HEK293 (cell line): ENCODE measurements around the gene POLR1D.

Source experiments
- GFI1B ChIP-seq: fragments of 450-650 bp; formaldehyde crosslinking; IDR thresholded peaks from 2 replicates; pipeline ENCODE4 v1.5.1; 2016; ENCODE audit warnings: missing biosample characterization, missing genetic modification characterization
- GLIS2 ChIP-seq: fragments of 450-650 bp; formaldehyde crosslinking; IDR thresholded peaks from 2 replicates; pipeline ENCODE4 v1.5.1; 2016; ENCODE audit warnings: missing biosample characterization, missing genetic modification characterization
- HOXD13 ChIP-seq: sonication (generic); formaldehyde crosslinking; IDR thresholded peaks from 2 replicates; pipeline ENCODE4 v1.8.0; 2022; ENCODE audit warnings: missing genetic modification reagents, borderline replicate concordance
- KLF10 ChIP-seq: fragments of 450-650 bp; IDR thresholded peaks from 2 replicates; pipeline ENCODE4 v1.5.1; 2018; ENCODE audit warnings: missing biosample characterization, mild to moderate bottlenecking, missing genetic modification characterization
- OSR2 ChIP-seq: fragments of 450-650 bp; formaldehyde crosslinking; IDR thresholded peaks from 2 replicates; pipeline ENCODE4 v1.5.1; 2016; ENCODE audit warnings: missing biosample characterization, missing genetic modification characterization
- SALL2 ChIP-seq: fragments of 450-650 bp; formaldehyde crosslinking; IDR thresholded peaks from 2 replicates; pipeline ENCODE4 v1.5.0; 2017; ENCODE audit warnings: missing biosample characterization, mild to moderate bottlenecking, missing genetic modification characterization, borderline replicate concordance
- SP3 ChIP-seq: fragments of 450-650 bp; formaldehyde crosslinking; IDR thresholded peaks from 2 replicates; pipeline ENCODE4 v1.5.1; 2016; ENCODE audit warnings: missing biosample characterization, missing genetic modification characterization
- TRIM28 ChIP-seq: IDR thresholded peaks from 2 replicates; pipeline ENCODE4 v1.6.1; 2011; ENCODE audit warnings: low read length, control low read depth, borderline replicate concordance
- WT1 ChIP-seq: fragments of 450-650 bp; formaldehyde crosslinking; IDR thresholded peaks from 2 replicates; pipeline ENCODE4 v1.5.1; 2016; ENCODE audit warnings: missing biosample characterization, missing genetic modification characterization
- YY1 ChIP-seq: fragments of 450-650 bp; formaldehyde crosslinking; IDR thresholded peaks from 2 replicates; pipeline ENCODE4 v1.5.1; 2018; ENCODE audit warnings: missing biosample characterization, missing genetic modification characterization
- ZBTB8A ChIP-seq: fragments of 450-650 bp; formaldehyde crosslinking; IDR thresholded peaks from 2 replicates; pipeline ENCODE4 v1.5.1; 2016; ENCODE audit warnings: missing biosample characterization, missing genetic modification characterization
- ZEB2 ChIP-seq: fragments of 450-650 bp; formaldehyde crosslinking; IDR thresholded peaks from 2 replicates; pipeline ENCODE4 v1.5.1; 2016; ENCODE audit warnings: missing biosample characterization, missing genetic modification characterization
- ZNF10 ChIP-seq: fragments of 450-650 bp; formaldehyde crosslinking; IDR thresholded peaks from 2 replicates; pipeline ENCODE4 v1.5.1; 2017; ENCODE audit warnings: missing biosample characterization, missing genetic modification characterization
- ZNF211 ChIP-seq: fragments of 450-650 bp; formaldehyde crosslinking; IDR thresholded peaks from 2 replicates; pipeline ENCODE4 v1.5.1; 2016; ENCODE audit warnings: low read depth, missing biosample characterization, missing genetic modification characterization
- ZNF223 ChIP-seq: fragments of 450-650 bp; formaldehyde crosslinking; IDR thresholded peaks from 2 replicates; pipeline ENCODE4 v1.5.1; 2016; ENCODE audit warnings: missing biosample characterization, missing genetic modification characterization
- ZNF239 ChIP-seq: fragments of 450-650 bp; formaldehyde crosslinking; IDR thresholded peaks from 2 replicates; pipeline ENCODE4 v1.5.1; 2016; ENCODE audit warnings: missing biosample characterization, missing genetic modification characterization
- ZNF274 ChIP-seq, 2 experiments: fragments of 200-500 bp in 1 of 2; fragments of 450-650 bp in 1 of 2; sonication (Bioruptor generic) in 1 of 2; formaldehyde crosslinking in 1 of 2; IDR thresholded peaks; 2 replicates each; pipeline versions ENCODE4 v1.5.1 to v1.6.1; 2014 to 2016; ENCODE audit warnings: borderline replicate concordance in 1 of 2, inconsistent platforms in 1 of 2, low read length in 1 of 2, missing biosample characterization in 1 of 2, missing genetic modification characterization in 1 of 2
- ZNF341 ChIP-seq: fragments of 450-650 bp; formaldehyde crosslinking; IDR thresholded peaks from 2 replicates; pipeline ENCODE4; 2016; ENCODE audit warnings: low read depth, missing biosample characterization, missing genetic modification characterization
- ZNF433 ChIP-seq: fragments of 450-650 bp; formaldehyde crosslinking; IDR thresholded peaks from 2 replicates; pipeline ENCODE4 v1.5.1; 2016; ENCODE audit warnings: missing biosample characterization, missing genetic modification characterization, low read depth
- ZNF555 ChIP-seq: fragments of 450-650 bp; formaldehyde crosslinking; conservative IDR thresholded peaks from 2 replicates; pipeline ENCODE4 v1.5.1; 2017; ENCODE audit warnings: missing biosample characterization, mild to moderate bottlenecking, missing genetic modification characterization, inconsistent platforms
- ZNF561 ChIP-seq: fragments of 450-650 bp; IDR thresholded peaks from 2 replicates; pipeline ENCODE4 v1.5.1; 2018; ENCODE audit warnings: missing biosample characterization, missing genetic modification characterization, borderline replicate concordance
- ZNF623 ChIP-seq: fragments of 450-650 bp; formaldehyde crosslinking; IDR thresholded peaks from 2 replicates; pipeline ENCODE4 v1.5.1; 2016; ENCODE audit warnings: missing biosample characterization, missing genetic modification characterization
- ZNF629 ChIP-seq: fragments of 450-650 bp; formaldehyde crosslinking; IDR thresholded peaks from 2 replicates; pipeline ENCODE4 v1.5.1; 2017; ENCODE audit warnings: missing biosample characterization, missing genetic modification characterization
- ZNF707 ChIP-seq: fragments of 450-650 bp; formaldehyde crosslinking; IDR thresholded peaks from 2 replicates; pipeline ENCODE4 v1.5.1; 2016; ENCODE audit warnings: missing biosample characterization, missing genetic modification characterization
- ZNF791 ChIP-seq: fragments of 450-650 bp; formaldehyde crosslinking; IDR thresholded peaks from 2 replicates; pipeline ENCODE4 v1.5.1; 2016; ENCODE audit warnings: missing biosample characterization, missing genetic modification characterization
- ZXDB ChIP-seq: fragments of 450-650 bp; formaldehyde crosslinking; IDR thresholded peaks from 2 replicates; pipeline ENCODE4 v1.5.1; 2016; ENCODE audit warnings: missing biosample characterization, missing genetic modification characterization
- TF ChIP-seq, protein P1 (sequence below): fragments of 450-650 bp; IDR thresholded peaks from 2 replicates; pipeline ENCODE4 v1.5.1; 2018; ENCODE audit warnings: missing biosample characterization, mild to moderate bottlenecking, missing genetic modification characterization
- TF ChIP-seq, protein P2 (sequence below): sonication (generic); formaldehyde crosslinking; IDR thresholded peaks from 2 replicates; pipeline ENCODE4 v1.8.1; 2022; ENCODE audit warnings: mild to moderate bottlenecking, moderate library complexity, missing genetic modification reagents
- TF ChIP-seq, protein P3 (sequence below): fragments of 450-650 bp; formaldehyde crosslinking; IDR thresholded peaks from 2 replicates; pipeline ENCODE4 v1.5.1; 2016; ENCODE audit warnings: missing biosample characterization, missing genetic modification characterization
- TF ChIP-seq, protein P4 (sequence below): fragments of 450-650 bp; formaldehyde crosslinking; IDR thresholded peaks from 2 replicates; pipeline ENCODE4 v1.5.1; 2016; ENCODE audit warnings: missing biosample characterization, missing genetic modification characterization
- TF ChIP-seq, protein P5 (sequence below): fragments of 450-650 bp; formaldehyde crosslinking; IDR thresholded peaks from 2 replicates; pipeline ENCODE4 v1.5.1; 2016; ENCODE audit warnings: missing biosample characterization, missing genetic modification characterization, low read depth
- TF ChIP-seq, protein P6 (sequence below): fragments of 450-650 bp; formaldehyde crosslinking; IDR thresholded peaks from 2 replicates; pipeline ENCODE4 v1.5.1; 2016; ENCODE audit warnings: missing biosample characterization, missing genetic modification characterization

Gene POLR1D

DNA sequence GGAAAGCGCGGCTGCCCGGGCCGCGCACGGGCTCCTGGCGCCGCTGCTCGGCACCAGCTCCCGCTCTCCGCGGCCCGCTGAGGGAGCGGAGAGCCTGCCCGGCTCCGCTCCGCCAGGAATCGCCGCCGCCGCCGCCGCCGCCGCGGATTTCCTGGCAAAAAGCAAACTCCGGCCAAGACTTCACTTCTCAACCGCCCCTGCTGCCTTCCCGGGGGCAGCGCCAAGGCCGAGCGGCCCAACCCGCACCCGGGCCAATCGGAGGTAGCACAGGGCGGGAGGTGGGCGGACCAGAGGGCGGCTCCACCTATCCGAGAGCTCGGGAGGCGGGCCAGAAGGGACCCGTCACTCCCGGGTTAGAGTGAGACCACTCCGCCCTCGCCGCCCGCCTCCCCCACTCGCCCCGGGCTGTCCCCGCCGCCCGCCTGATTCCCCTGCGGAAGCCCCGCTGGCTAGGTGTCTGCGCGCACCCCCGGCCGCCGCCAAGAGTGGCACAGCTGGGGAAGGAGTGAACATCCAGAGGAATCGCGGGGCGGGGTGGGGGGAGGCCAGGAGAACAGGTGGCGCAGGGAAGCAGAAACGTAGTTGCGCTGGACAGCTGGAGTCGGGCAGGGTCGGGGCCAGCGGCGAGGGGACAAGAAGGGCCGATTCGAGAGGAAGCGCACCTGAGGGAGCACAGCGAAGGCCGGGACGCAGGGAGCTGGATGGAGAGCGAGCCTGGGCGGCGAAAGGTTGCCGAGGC is 1.1 kb upstream of the POLR1D start, which contains the start of gene LNX2 (continued):
- TF ChIP-seq, protein P1, sequence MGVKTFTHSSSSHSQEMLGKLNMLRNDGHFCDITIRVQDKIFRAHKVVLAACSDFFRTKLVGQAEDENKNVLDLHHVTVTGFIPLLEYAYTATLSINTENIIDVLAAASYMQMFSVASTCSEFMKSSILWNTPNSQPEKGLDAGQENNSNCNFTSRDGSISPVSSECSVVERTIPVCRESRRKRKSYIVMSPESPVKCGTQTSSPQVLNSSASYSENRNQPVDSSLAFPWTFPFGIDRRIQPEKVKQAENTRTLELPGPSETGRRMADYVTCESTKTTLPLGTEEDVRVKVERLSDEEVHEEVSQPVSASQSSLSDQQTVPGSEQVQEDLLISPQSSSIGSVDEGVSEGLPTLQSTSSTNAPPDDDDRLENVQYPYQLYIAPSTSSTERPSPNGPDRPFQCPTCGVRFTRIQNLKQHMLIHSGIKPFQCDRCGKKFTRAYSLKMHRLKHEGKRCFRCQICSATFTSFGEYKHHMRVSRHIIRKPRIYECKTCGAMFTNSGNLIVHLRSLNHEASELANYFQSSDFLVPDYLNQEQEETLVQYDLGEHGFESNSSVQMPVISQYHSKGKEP (tag by site-specific recombination): no peak
- TF ChIP-seq ZNF791 (tag by site-specific recombination) (no peak), ZXDB (tag by site-specific recombination) (peak; percentile 98), SP3 (tag by site-specific recombination) (peak; percentile 90), ZNF274 (IDR thresholded peaks at IDR 0.05; ENCODE audit: low read length) (no peak), ZNF274 (tag by site-specific recombination; IDR thresholded peaks at IDR 0.05; ENCODE audit: borderline replicate concordance) (no peak), ZNF561 (tag by site-specific recombination) (0 out of 2 replicates have a peak, but pooled peaks have one; percentile 12), OSR2 (0 out of 2 replicates have a peak, but pooled peaks have one; percentile 20), YY1 (tag by site-specific recombination) (no peak), ZNF341 (peak; percentile 94), ZNF239 (no peak), ZNF223 (tag by site-specific recombination) (0 out of 2 replicates have a peak, but pooled peaks have one; percentile 25), ZNF555 (tag by site-specific recombination) (no peak), HOXD13 (CRISPR knock-in tag) (no peak), KLF10 (tag by site-specific recombination) (peak; percentile 69; the same call in 1 of the 2 replicates), ZBTB8A (tag by site-specific recombination) (peak; percentile 61), ZNF10 (tag by site-specific recombination) (no peak), WT1 (tag by site-specific recombination) (no peak), ZNF707 (tag by site-specific recombination) (no peak), SALL2 (tag by site-specific recombination) (no peak), ZNF623 (tag by site-specific recombination) (peak; percentile 4; the same call in 1 of the 2 replicates), GFI1B (tag by site-specific recombination) (no peak), ZNF629 (tag by site-specific recombination) (peak; percentile 20; the same call in 1 of the 2 replicates), TRIM28 (no peak), ZNF433 (tag by site-specific recombination) (no peak), ZNF211 (tag by site-specific recombination) (no peak), ZEB2 (tag by site-specific recombination) (peak; percentile 96), GLIS2 (peak; percentile 57)
- TF ChIP-seq, protein P2, sequence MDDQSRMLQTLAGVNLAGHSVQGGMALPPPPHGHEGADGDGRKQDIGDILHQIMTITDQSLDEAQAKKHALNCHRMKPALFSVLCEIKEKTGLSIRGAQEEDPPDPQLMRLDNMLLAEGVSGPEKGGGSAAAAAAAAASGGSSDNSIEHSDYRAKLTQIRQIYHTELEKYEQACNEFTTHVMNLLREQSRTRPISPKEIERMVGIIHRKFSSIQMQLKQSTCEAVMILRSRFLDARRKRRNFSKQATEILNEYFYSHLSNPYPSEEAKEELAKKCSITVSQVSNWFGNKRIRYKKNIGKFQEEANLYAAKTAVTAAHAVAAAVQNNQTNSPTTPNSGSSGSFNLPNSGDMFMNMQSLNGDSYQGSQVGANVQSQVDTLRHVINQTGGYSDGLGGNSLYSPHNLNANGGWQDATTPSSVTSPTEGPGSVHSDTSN: no peak
- TF ChIP-seq, protein P3, sequence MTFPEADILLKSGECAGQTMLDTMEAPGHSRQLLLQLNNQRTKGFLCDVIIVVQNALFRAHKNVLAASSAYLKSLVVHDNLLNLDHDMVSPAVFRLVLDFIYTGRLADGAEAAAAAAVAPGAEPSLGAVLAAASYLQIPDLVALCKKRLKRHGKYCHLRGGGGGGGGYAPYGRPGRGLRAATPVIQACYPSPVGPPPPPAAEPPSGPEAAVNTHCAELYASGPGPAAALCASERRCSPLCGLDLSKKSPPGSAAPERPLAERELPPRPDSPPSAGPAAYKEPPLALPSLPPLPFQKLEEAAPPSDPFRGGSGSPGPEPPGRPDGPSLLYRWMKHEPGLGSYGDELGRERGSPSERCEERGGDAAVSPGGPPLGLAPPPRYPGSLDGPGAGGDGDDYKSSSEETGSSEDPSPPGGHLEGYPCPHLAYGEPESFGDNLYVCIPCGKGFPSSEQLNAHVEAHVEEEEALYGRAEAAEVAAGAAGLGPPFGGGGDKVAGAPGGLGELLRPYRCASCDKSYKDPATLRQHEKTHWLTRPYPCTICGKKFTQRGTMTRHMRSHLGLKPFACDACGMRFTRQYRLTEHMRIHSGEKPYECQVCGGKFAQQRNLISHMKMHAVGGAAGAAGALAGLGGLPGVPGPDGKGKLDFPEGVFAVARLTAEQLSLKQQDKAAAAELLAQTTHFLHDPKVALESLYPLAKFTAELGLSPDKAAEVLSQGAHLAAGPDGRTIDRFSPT (tag by site-specific recombination): peak; percentile 85
- TF ChIP-seq, protein P4, sequence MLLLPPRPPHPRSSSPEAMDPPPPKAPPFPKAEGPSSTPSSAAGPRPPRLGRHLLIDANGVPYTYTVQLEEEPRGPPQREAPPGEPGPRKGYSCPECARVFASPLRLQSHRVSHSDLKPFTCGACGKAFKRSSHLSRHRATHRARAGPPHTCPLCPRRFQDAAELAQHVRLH (tag by site-specific recombination): no peak
- TF ChIP-seq, protein P5, sequence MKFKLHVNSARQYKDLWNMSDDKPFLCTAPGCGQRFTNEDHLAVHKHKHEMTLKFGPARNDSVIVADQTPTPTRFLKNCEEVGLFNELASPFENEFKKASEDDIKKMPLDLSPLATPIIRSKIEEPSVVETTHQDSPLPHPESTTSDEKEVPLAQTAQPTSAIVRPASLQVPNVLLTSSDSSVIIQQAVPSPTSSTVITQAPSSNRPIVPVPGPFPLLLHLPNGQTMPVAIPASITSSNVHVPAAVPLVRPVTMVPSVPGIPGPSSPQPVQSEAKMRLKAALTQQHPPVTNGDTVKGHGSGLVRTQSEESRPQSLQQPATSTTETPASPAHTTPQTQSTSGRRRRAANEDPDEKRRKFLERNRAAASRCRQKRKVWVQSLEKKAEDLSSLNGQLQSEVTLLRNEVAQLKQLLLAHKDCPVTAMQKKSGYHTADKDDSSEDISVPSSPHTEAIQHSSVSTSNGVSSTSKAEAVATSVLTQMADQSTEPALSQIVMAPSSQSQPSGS: no peak
- TF ChIP-seq, protein P6, sequence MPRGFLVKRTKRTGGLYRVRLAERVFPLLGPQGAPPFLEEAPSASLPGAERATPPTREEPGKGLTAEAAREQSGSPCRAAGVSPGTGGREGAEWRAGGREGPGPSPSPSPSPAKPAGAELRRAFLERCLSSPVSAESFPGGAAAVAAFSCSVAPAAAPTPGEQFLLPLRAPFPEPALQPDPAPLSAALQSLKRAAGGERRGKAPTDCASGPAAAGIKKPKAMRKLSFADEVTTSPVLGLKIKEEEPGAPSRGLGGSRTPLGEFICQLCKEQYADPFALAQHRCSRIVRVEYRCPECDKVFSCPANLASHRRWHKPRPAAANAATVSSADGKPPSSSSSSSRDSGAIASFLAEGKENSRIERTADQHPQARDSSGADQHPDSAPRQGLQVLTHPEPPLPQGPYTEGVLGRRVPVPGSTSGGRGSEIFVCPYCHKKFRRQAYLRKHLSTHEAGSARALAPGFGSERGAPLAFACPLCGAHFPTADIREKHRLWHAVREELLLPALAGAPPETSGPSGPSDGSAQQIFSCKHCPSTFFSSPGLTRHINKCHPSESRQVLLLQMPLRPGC (tag by site-specific recombination): peak; percentile 46; the same call in 1 of the 2 replicates
